ELR (cell line): ENCODE measurements around the gene KANSL1.
"Not testable (repeated sequence)": the region's sequence is repeated elsewhere in the genome, so short reads cannot be mapped to it uniquely, and the experiment has no call there.

Source experiments
- DNase-seq: peaks from one replicate; pipeline ENCODE4 v3.0.0-alpha.2; 2015; ENCODE audit warnings: low read depth

KANSL1 gene

DNA sequence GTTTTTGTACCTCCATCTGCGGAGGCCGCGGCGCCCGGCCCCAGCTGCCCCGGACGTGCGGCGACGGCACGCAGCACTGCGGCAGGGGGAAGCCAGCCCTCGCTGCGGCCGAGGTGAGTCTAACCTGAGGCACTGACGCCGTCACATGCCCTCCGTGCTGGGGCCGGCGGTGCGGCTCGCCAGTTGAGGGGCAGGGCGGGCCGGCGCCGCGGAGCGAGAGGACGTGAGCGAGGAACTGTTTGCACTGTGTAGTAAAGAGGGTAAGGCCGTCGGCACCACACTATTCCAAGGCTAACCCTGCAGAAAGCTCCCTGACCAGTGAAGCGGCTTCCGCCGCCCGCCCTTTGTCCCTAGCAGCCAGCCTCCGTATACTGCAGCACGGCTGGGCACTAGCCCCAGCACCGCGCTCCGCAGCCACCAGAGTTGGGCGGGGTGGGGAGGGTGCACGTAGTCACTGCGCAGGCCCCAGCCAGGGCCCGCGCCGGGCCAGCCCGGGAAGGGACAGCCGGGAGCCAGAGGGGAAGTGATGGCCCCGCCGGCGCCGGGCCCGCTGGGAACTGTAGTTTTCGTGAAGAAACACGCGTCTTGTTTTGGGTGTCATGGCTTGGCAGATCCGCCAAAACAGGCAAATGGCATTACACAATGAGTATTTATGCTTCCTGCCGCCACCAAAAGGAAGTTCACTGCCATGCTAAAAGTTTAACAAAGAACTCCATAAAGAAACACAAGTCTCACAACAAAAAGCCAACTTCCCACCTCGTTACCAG lies 580 bp upstream of the KANSL1 start:
- DNase-seq, result peak; percentile 100

DNA sequence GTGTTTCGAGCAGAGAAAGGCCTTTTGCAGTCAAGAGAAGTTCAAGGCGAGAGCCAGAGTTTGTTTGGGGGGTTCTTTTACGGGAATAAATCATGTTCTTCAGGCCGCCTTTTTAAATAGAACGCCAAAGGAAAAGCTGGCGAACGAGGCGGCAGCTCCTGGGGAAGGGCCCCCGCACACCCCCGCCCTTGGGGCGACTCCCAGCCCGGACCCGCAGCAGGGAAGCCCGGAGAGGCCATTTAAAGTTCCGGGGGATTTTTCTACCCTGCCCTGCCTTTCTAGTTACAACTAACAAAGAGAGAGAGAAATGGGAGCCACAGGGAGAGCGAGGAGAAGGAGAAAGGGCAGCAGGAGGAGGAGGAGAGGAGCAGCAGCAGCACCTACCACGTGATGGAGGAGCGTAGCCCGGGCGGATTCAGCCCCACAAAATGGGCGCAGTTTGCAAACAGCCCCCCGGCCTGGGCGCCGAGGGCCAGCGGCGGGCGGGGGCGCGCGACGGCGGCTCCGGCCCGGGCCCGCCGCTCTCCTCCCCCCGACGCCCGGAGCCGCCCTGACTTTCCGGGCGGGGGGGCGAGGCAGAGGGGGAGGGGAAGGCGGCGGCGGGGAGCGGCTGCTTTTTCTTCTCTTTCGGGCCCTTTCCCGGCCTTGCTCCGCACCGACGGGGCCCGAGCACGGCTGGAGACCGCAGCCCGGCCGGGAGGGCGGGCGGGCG lies 634 bp downstream of the KANSL1 start:
- DNase-seq, result peak; percentile 89

DNA sequence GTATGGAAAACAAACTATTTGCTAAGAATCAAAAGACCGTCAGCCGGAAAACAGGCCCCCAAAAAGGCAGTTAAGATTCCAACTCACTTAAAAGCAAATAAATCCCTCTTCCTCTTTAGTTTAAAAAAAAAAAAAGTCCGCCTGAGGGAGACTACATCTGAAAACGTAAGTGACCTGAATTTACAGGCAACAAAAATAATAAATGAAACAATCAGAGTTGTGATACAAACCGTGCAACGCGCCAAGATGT lies 1.1 kb downstream of the KANSL1 start:
- no peak for DNase-seq

DNA sequence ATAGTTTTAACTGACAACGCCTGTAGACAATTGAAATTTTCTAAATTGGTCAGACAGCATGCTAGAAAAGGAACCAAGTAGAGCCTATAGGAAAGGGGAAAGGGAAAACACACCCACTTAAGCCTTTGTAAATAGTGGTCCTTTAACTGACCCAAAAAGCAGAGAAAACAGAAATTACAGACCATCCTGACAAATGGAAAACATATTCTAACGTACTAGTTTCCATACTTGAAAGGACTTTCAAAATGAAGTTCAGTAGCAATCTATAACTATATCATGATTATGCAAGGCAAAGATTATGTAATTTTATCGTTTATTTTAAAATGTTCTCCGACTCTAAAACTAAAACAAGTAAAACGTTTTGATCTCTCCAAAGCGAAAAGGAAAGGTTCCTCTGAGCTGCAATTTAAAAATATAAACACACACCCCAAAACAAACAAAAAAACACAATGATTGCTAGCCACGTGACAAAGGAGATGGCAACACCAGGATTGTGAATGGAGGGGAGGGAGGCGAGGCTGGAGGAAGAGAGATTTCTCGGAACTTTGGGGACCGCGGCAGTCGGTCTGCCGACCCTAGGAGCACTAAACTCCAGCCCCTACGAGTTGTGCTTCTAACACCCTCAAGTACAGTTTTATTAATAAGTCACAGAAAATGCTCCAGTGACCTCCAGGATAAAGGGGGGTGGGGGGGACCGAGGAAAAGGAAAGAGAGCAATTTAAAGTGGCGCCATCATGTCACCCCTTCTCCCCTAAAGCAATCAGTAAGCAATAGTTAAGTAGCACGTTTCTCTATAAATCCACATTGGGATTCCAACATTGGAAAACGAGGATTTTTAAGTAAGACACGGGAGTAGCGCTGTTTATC lies 1.7 kb downstream of the KANSL1 start:
- DNase-seq, result peak; percentile 78

DNA sequence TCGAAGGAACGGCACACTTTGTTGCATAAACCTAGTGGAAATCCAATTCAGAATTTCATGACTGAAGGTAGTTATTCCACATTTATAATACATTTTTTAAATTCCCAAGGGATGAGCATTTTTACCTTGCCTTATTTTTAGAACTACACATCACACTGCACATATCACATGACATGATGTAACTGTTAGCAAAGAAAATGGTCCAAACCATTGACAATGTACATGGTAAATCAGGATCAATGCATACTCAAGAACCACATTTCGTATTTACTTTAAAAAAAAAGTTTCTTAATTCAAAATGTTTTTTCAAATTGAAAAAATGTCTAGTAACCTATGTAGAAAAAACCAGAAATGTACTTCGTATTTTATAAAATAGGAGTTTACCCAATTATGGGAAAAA lies 2.5 kb downstream of the KANSL1 start:
- DNase-seq, result peak; percentile 52

DNA sequence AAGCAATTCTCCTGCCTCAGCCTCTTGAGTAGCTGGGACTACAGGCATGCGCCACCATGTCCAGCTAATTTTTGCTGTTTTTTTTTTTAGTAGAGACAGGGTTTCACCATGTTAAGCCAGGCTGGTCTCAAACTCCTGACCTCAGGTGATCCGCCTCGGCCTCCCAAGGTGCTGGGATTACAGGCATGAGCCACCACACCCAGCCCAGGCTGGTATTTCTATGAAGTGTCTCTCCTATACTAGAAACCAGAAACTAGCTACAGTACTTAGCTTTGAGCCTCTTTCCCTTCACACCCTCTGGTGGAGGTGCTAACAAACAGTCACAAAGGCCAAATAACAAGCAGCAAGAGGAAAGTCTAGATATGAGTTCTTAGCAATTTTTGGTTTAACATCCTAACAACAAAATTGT lies 6.4 kb downstream of the KANSL1 start:
- peak; percentile 45 for DNase-seq

DNA sequence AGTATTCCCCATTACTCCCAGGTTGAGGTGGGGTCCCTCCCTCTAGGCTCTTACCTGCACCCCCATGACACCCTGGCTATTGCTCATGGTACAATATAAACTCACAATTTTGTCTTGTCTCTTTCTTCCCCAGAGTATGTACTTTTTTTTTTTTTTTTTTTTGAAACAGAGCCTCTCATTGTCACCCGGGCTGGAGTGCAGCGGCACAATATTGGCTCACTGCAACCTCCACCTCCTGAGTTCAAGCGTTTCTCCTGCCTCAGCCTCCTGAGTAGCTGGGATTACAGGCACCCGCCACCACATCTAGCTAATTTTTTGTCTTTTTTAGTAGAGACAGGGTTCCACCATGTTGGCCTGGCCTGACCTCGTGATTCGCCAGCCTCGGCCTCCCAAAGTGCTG lies 8.5 kb downstream of the KANSL1 start:
- no peak for DNase-seq

DNA sequence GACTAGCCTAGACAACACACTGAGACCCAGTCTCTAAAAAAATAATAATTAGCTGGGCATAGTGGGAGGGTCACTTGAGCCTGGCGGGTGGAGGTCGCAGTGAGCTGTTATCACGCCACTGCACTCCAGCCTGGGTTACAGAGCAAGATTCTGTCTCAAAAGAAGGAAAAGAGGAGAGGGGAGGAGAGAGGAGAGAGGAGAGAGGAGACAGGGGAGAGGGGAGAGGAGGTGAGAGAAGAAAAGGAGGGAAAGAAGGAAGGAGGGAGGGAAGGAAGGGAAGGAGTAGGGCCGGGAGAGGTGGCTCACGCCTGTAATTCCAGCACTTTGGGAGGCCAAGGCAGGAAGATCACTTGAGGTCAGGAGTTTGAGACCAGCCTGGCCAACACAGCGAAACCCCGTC lies 9.8 kb downstream of the KANSL1 start:
- DNase-seq, result not testable (repeated sequence)

DNA sequence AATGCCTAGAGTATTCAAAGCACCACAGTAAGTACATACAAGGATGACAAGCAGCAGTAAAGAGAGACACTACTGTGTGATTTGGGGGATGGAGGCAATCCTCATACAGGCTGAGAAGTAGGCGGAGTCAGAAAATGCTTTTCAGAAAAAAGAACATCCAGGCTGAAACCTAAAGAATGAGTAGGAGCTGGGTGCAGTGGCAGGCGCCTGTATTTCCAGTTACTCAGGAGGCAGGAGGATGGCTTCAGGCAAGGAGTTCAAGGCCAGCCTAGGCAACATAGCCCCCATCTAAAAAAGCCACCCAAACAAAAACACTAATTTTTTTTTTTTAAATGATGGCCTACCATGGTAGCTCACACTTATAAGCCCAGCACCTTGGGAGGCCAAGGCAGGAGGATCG lies 10.3 kb downstream of the KANSL1 start:
- DNase-seq, result no peak

DNA sequence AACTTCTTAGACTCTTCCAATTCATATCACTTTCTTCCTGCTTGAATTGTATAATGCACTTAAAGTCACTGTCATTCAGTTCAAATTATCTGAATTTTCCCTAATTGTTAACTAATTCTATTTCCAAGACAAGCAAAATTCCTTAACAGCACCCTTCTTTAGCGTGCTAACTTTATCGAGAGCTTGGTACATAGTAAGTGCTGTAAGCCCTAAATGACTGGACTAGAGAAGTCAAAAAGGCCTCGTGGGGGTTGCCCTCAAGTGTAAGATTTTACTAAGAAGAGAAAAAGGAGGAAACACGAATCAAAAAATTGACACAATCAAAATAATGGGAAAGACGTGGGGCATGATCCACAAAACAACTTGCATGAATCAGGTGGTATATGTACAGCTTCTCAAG lies 11.3 kb downstream of the KANSL1 start:
- no peak for DNase-seq

DNA sequence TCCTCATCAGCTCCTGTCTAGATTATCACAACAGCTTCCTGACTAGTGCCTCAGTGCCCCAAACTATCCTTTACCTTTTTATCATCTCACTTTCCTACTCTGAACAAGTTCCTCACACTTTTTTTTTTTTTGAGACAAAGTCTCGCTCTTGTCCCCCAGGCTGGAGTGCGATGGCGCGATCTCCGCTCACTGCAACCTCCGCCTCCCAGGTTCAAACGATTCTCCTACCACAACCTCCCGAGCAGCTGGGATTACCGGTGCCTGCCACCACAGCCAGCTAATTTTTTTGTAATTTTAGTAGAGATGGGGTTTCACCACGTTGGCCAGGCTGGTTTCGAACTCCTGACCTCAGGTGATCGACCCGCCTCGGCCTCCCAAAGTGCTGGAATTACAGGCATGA lies 11.9 kb downstream of the KANSL1 start:
- not testable (repeated sequence) for DNase-seq

DNA sequence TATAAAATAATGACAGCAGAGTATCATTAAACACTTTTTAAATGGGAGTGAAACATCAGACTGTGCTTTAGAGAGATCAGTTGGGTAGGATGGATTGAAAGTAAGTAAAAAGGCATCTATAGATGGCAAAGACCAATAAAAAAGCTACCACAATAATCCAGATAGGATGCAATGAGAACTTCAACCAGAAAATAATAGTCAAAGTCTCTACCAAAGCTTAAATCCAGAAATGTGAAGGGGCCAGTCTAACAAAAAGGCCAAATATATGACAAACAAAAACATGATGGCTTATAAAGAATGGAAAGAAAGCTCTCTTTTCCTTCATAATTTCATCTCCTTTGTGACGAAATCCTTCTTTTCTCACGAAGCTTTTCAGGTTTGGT lies 12.3 kb downstream of the KANSL1 start:
- no peak for DNase-seq

DNA sequence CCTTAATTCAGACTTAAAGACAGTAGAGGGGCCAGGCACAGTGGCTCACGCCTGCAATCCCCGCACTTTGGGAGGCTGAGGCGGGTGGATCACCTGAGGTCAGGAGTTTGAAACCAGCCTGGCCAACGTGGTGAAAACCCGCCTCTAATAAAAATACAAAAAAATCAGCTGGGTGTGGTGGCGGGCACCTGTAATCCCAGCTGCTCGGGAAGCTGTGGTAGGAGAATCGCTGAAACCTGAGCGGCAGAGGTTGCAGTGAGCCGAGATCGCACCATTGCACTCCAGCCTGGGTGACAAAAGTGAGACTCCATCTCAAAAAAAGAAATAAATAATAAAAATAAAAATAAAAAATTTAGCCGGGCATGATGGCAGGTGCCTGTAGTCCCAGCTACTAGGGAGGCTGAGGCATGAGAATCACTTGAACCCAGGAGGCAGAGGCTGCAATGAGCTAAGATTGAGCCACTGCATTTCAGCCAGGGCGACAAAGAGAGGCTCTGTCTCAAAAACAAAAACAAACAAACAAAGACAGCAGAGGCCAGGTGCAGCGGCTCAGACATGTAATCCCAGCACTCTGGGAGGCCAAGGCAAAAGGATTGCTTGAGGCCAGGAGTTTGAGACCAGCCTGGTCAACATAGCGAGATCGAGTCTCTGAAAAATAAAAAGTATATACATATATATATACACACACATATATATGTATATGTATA lies 12.9 kb downstream of the KANSL1 start:
- not testable (repeated sequence) for DNase-seq

DNA sequence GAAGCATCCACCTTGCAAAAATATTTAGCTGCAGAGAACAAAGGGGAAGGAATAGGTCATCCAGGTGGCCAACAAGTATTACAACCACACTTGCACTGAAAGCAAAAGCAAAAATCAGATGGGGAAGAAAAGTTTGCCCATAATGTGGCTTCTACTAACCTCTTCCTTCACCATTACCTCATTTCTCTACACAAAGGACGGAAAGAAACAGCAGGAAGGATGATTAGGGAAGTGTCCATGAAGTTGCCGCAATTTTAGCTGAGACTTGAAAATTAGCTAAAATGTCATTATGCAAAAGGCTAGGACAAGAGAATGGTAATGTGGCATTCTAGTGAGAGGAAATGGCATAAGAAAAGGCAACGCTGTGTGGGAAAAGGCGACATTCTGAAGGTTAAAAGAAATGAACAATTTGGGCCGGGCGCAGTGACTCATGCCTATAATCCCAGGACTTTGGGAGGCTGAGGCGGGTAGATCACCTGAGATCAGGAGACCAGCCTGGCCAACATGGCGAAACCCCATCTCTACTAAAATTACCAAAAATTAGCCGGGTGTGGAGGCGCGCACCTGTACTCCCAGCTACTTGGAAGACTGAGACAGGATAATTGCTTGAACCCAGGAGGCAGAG lies 13.7 kb downstream of the KANSL1 start:
- no peak for DNase-seq

DNA sequence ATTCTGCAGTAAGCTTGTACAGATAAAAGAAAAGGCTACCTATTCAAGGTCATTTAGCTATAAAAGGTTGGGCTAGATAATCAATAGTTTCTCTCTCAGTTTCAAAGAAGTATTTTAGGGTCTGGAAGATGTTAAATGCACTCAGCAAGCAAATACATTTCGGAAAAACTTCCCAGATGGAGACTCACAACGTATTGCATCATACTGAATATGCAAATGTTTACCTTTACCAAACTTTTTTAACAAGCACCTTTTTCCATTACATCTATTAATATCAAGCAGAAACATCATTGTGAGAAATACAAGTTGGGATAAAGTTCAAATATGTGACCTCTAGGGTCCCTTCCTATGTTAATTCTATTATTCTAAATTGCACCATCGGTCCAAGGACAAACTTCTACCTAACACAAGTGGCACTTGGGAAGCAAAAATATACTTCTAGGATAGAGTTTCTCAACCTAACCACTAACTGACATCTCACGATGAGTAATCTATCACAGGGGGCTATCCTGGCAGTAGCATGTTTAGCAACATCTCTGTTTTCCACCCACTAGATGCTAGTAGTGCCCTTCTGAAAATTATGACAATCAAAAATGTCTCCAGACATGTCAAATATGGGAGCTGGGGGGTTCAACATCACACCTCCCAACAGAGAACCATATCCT lies 14.5 kb downstream of the KANSL1 start:
- DNase-seq, result peak; percentile 93

DNA sequence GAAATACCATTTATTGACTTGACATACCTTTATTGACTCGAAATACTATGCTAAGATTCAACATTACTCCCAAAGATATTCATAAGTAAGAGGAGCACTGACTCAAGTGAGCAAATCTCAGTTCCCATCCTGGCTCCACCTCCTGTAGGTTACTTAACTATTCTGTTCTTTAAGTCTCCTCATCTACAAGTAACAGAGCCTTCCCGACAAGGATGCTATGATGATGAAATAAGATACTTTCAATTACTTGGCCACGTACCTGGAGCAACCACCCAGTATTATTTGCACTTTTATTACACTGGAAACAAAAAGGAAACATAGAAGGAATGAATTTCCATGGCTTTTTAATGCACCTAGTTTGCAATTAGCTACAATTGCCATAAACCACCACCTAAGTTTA lies 16.3 kb downstream of the KANSL1 start:
- DNase-seq, result no peak

DNA sequence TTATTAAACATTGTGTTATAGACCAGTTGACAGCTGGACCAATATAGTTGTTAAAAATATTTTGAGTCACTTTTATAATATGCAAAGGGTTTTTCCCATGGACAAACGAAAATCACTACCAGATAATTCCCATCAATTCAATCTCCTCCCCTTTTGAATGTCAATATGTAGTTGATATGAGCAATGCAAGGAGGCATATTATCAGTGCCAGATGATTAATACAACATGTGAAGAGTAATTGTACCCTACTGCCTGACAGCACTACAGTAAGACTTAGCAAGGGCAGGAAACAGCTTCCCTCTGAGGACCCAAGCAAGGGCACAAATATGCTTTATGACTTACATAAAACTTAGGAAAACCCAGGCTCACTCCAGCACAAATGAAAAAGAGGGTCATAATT lies 17.3 kb downstream of the KANSL1 start:
- peak; percentile 66 for DNase-seq

DNA sequence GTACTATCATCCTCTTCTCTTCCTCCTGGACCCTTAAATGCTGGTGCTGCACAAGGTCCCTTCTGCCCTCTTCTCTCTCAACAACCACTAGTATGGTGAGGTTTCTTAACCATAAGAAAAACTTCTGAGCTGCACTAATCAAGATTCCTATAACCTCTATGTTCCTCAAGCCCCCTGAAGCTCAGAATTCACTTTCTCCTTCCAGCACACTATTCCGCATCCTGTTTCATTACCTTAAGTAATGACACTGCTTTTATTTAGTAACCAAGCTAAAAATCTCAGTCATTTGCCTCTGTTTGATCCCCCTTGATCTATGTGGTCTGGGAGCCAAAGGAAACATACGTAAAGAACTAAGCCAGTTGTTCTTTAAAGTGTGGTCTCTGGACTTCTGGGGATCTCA lies 20.1 kb downstream of the KANSL1 start:
- DNase-seq, result no peak

DNA sequence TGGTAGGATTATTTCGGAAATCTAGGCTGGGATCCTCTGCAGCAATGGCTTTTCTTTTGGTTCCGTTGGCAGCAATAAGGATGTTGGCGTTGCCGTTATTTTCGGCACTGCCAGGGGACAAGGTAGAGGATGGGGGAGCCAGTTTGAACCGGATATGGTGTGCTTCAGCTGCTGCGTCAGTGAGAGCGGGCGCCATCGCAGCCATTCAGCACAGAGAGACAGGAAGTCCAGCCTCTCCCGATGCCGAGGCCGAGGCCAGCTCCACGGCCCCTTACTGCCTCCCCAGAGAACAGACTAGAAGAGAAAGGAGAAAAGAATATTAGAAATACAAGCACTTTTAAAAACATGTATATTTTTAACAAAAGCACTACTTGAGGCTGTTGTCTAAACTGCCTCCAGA lies 21.3 kb downstream of the KANSL1 start:
- no peak for DNase-seq

DNA sequence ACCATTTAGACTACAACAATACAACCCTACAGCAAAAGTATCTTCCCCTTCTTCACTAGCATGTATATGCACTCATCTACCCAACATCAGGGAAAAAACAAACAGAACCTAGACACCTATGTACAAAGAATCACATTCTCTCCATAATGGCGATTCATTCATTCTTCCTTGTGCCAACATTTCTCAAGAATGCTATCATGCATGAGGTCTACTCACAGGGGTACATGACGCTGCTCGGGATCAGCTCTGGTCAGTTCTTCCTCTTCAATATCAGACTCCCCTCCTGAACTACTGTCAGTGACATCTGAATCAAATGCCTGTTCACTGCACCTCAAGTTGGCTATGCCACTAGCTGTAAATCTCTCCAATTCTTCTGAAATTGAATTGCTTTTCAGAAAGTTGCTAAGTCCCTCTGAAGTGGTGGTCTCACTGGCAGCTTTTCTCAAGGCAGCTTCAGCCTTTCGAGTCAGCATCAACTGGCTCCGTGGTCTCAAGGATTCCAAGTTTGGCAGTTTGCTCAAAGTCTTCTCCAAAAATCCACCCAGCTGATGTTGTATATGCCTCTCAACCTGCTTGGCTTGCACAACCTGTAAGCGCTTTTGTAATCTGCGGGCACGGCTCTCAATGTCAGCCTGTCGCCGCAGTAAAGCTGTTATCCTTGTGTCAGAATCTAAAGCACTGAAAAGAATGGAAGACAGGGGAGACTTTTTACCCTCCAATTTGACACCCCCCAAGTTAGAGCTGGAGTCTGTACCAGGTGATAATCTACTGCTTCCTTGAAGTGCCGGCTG lies 22.4 kb downstream of the KANSL1 start:
- DNase-seq, result no peak
